ENCODE data around the gene CRHR1.

GRCh38 chr17:45759761-45760160 lies 24.4 kb upstream of the CRHR1 start:
- no peak for TF ChIP-seq CTCF (conservative IDR thresholded peaks at IDR 0.05)
- no peak for TF ChIP-seq ZFX (IDR thresholded peaks at IDR 0.05)

Data from C4-2B (cell line).